GM19328 (cell line): ENCODE measurements around the gene ITPRIP.

ENCODE experiments used
- ATAC-seq: cut with Tn5 transposase; IDR thresholded peaks from one replicate; pipeline ENCODE4 v1.9.1; 2021; ENCODE audit warnings: mild to moderate bottlenecking, moderate library complexity; ENCODE audit not compliant: unreplicated experiment

Gene ITPRIP

DNA sequence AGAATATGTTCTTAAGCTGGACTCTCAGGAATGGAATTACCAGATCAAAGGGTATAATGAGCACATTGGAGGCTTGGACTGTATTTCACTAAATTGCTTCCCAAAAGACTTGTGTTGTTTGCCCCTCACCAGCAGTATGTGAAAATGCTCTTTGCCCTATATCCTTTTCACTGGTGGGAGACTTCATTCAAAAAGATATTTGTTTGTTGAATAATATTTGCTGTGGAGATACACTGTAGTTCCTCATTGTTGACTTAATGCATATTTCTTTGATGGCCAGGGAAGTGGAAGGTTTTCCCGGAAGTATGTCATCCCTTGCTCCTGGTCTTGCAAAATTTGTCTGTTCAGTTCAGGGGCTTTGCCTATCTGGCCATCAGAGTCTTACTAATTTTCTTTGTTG is 49.9 kb downstream of the ITPRIP start:
- ATAC-seq, result no peak

DNA sequence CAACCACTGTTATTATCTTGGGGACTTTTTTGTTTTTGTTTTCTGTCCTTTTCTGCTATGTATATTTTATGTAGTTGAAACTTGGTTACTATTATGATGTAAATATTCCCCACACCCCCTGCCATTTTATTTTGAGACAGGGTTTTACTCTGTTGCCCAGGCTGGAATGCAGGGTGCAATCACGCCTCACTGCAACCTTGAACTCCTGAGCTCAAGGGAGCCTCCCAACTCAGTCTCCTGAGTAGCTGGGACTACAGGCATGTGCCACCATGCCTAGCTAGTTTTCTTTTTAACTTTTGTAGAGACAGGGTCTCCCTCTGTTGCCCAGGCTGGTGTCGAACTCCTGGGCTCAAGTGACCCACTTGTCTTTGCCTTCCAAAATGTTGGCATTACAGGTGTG is 51.3 kb downstream of the ITPRIP start:
- no peak for ATAC-seq

DNA sequence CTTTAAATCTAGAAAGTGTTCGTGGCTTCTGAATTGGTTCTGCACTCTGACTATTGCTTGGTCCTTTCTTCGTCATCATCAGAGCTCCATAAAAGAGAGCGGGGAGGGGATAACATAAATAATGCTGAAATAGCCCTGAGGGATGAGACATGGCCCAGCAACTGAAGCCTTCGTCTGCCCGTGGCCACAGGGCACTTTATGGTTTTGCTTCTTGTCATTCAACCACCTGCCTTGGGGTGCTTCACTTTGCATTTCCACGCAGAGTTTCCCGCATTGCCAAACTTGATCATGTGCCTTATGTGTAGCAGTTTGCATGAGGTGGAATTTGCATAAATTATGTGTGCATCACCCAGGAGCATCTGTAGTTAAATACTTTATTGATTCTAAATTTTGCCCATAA is 53.4 kb downstream of the ITPRIP start:
- no peak for ATAC-seq

DNA sequence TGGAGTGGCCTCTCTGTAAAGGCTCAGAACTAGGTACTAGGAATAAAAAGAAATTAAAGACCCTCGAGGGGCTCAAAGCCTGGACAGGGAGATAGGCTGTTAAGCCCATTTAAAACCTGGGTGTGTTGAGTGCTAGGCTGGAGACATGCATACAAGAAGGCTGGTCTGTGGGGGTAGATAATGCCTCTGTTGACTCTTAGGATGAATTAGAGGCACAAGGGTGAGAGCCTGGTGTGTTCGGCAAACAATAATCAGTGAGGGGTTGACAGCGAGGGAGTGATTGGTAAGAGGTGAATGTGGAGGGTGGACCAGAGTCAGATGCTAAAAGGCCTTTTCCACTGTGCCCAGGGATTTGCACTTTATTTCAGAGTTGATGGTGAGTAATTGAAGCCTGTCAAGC is 56.6 kb downstream of the ITPRIP start:
- no peak for ATAC-seq

DNA sequence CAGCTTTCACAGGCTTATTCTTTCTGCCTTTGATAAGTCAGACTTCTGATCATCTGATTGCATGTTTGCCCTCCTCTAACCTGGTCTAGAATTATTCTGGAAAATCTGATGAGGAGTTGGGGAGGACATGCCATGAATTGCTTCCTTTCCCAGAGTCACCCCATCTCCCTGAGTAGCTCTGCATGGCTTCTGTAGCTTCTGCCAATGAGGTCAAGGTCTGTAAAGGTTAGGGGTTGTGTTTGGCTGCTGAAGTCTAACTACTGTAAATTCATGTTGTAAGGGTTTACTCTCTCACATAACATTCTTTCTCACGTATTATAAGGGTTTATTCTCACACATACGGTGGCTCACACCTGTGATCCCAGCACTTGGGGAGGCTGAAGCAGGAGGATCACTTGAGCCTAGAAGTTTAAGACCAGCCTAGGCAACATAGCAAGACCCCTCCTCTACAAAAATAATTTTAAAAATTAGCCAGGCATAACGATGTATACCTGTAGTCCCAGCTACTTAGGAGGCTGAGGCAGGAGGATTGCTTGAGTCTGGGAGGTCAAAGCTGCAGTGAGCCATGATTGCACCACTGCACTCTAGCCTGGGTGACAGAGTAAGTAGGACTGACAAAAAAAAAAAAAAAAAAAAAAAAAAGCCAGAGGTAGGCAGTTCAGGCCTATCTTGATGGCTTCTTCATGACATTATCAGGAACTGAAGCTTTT is 58.6 kb downstream of the ITPRIP start:
- ATAC-seq, result no peak

DNA sequence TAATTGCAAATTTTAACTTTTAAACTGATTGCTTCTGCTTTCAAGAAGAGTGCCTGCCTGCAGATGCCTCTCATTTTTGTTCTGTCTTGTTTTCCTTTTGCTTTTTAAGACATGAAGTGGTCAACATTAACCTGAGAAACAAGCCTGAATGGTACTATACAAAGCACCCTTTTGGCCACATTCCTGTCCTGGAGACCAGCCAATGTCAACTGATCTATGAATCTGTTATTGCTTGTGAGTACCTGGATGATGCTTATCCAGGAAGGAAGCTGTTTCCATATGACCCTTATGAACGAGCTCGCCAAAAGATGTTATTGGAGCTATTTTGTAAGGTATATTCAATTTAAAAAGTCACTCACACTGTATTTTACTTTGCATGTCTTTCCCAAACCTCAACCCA is 60.5 kb downstream of the ITPRIP start:
- ATAC-seq, result no peak

DNA sequence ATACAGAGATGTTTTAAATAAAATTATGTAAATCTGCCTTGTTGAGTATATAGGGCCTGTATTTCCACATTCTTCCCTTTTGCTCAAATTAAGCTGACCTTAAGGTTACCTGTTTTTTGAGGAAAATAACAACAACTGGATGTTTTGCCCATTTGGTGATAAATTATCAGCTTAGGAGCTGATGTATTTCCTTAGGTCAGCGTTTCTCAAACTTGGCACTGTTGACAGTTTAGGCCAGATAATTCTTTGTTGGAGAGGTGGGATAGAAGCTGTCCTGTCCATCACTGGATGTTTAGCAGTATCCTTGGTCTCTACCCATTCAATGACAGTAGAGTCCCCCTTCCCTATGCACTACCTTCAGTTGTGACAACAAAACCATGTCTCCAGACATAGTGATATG is 62.1 kb downstream of the ITPRIP start:
- ATAC-seq, result no peak

DNA sequence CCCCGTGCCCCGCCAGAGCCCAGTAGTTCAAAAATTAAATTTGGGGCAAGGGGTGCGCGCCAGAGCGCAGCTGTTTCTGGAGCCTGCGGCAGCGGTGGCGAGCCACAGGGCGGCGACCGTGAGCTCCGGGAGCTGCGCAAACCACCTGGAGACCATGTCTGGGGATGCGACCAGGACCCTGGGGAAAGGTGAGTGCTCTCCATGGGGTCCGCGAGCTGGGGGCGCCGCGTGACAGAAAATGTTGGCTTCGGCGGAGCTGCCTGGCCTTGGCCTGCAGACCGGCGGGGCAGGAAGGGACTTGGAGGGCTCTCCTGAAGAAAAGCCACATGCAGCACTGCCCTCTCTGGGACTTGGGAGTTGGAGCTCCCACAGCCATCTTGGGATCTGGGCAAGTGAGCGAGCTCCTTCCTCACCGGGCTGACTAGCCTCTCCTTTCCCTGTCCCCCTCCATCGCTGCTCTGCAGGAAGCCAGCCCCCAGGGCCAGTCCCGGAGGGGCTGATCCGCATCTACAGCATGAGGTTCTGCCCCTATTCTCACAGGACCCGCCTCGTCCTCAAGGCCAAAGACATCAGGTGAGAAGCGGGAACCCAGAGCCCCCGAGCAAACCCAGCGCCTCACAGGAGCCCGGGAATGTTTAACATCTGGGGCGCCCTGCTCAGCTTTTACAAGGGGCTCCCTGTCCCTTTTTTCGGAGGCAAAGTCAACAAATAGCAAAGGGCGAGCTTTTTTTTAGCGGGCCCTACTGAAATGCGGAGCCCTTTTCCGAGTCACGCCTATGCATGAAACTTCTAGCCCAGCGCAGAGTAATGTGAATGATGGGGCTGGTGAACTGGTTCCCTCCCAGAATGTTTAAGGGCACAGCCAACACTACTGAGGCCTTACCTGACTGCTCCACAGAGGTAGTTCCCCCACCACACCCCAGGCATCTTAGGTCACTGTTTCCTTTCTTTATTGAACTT is 63.2 kb downstream of the ITPRIP start:
- ATAC-seq, result no peak

DNA sequence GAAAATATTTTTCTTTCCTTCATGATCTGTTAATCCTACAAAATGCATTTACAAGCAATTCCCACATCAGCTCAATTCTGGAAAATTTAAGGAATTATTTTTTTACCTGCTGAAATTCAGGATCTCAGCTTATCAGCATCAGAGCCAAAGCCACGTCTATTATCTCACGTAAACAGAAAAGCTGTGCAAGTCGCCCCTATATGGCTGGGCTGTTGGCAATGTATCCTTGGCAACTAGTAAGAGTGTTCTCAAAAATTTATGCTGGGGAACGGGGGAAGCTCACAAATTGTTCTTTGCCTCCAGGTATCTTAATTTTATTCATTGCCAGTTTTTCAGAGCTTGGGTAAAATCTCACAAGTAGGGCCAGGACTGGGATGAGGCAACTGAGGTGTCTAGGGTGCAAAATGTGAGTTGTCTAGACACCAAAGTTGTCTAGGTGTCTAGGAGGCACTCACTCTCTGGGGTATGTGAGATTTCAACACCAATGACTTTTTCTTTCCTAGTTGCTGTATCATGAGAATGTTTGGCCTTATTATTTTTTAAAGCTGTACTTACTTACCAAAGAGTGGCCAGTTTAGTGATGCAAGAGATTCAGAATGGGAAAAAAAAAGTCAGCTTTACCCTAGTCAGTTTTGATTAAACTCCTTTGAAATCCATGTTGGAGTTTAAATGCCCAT is 64.2 kb downstream of the ITPRIP start:
- ATAC-seq, result no peak

DNA sequence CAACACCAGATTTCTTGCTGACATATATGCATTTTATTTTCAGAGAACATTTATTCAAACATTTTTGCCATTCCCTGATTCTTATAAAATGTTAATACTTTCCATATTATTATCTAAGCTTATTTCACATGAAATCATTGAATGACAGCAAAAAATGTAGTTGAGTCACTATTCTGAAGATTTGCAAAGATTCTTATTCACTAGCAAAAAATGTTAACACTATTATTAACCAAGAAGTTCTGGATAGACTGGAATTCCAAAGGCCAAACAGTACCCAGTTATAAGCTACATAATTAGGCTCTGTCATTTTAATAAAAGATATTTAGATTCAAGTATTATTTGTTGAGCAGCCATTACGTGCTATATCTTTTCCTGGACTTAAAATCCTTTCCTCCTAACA is 65.0 kb downstream of the ITPRIP start:
- ATAC-seq, result no peak

DNA sequence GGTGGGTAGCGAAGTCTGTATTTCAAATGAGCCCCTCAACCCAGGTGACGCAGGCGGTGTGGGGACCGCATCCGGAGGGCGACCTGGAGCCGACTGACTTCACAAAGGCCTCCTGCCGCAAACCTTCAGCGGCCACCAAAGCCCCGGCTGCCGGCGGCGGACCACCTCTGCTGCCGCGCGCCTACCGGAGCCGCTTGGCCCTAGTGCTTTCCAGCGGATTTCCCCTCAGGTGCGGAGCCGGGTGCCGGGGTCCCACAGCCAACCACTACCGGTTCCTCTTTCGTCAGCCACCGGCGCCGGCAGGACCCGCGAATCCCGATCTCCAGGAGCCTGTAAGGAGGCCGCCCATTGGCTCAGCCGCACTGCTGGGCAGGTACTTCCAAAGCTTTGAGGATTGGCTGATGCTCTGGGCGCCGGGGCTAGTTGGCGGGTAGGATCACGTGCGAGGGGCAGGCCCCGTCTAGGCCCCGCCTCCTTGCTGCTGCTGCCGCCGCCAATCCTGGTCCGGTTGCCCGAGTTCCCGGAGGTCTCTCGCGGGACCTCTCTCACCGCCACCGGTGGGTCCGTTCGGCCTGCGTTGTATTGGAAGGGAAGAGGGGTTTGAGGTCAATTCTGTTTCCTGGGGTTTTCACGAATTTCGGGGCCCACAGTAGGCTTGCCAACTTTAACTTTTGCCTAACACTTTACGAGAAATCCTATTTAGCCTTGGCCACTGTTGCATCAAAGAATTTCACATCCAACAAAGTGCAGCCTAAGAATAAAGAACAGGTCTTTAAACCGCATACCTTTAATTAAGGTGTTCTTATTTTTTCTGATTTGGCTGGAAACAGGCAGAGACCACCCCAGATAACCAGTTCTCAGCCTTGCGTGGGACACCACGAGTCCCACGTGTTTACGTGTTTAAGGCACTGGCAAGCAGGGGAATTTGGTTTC is 69.3 kb downstream of the ITPRIP start, which contains the start of gene GSTO2:
Gene GSTO2, plus strand, starts transcription at position 472 of the 933 bp plus-strand sequence. CDS start 5,732 bp downstream, outside the sequence.
- ATAC-seq, result peak; percentile 99

DNA sequence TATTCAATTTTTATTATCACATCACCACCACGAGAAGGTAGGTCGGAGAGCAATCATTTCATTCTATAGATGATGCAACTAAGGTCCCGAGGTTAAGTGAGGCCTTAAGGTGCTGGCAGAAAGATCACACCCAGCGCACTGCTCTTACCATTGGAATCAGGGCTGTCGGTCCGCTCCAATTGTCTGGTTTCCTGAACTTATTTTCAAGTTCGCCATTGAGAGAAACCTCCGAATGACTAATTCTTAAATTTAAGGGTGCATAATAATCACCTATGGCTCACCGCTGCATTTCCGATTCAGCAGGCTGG is 69.9 kb downstream of the ITPRIP start:
- ATAC-seq, result no peak

DNA sequence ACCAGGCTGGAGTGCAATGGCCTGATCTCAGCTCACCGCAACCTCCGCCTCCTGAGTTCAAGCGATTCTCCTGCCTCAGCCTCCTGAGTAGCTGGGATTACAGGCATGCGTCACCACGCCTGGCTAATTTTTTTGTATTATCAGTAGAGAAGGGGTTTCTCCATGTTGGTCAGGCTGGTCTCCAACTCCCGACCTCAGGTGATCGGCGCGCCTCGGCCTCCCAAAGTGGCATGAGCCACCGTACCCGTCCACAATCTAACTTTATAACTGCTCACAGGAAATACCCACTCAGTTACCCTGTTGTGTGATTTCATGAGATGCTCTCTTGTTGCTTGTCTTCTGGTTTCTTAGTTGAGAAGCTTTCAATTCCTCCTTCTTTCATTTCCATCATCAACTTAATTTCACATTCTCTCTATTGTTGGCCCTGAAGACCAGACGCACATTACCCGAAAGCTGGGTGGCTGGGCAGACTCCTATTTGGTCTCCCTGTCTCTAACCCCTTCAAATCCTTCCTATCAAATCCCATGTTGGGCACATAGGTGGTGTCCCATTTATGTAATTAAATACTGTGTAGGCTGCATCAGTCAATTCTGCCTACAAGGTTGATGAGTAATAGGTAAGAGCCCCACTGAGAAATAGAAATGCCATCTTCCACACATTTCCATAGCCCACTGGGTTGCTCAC is 70.4 kb downstream of the ITPRIP start:
- ATAC-seq, result no peak

DNA sequence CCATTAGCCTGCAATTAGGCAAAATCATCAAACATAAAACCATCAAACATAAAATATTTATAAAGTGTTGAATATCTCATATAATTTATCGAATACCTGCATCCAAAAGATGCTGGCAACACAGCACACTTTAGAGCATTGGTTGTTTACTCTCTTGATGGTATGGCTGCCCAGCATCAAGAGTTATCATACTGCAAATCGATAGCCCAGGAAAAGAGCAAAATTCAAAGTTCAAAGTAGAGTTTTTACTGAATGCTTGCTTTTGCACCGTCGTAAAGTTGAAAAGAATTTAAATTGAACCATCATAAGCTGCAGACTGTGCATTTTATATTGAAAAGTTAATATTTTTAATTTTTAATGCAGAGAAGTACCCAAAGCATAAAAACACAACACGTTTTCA is 73.5 kb downstream of the ITPRIP start:
- no peak for ATAC-seq

DNA sequence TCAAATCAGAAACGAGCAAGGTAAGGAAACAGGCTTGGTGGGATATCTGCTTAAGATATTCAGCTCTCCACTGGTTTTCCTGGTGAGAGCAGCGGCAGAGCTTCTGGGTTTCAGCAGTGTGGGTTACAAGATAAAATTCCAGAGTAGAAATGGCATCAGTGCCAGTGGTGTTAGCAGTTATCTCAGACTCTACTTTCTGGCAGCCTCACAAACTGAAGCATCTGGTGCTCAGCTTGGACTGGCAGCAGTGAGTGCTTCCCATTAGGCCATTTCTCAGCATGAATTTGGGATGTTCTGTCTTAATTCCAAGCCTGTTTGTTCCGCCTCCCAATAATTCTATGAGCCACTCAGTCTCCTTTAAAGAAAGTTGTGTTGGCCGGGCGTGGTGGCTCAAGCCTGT is 76.2 kb downstream of the ITPRIP start:
- no peak for ATAC-seq

DNA sequence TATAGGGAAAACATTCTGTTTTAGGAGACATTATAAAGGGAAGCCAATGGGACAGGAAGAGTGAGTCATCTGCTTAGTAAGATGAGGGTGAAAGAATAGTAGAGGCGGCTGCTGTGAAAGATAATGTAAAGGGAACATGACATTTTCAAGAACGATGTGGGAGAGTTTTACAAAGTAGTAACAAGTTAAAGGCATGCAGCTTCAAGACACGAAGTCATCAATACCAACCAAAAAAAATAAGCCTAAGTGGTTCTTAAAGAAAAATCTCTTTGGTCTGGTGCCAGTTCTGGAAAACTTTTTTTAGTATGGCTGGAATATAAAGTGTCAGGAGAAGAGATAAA is 77.5 kb downstream of the ITPRIP start:
- no peak for ATAC-seq

DNA sequence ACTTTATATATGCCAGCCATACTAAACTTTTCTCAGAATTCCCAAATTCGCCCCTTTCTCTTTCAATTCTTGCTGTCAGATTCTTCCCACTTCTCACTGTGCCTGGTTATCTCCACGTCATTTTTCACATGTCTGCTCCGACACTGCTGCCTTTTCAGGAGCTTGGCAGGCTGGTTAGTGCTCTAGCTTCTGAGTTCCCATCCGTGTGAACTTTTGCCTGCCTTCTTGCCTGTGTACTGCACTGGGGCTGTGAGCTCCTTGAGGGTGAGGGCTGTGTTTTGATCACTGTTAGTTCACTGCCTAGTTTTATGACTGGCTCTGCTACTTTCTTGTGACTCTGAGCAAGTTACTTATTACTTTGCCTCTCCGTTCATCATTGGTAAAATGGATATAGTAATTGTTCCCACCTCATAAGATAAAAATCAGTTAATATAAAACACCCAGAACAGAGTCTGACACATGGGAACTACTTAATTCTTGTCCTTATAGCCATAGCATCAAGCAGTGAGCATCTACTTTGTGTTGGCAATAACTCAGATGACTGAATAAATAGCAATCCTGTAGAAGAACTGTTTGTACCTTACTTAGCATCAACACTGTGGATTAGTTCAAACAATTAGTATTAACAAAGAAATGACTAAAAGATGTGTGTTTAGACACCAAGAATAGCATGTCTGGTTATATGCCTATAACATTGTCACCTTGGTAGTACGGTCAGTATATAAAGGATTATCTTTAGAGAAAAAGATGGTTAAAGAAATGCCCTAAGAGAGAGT is 78.1 kb downstream of the ITPRIP start:
- ATAC-seq, result no peak
